ENCODE results near the gene SLC23A1.
"Not testable (repeated sequence)": the region's sequence is repeated elsewhere in the genome, so short reads cannot be mapped to it uniquely, and the experiment has no call there.

Gene SLC23A1

DNA sequence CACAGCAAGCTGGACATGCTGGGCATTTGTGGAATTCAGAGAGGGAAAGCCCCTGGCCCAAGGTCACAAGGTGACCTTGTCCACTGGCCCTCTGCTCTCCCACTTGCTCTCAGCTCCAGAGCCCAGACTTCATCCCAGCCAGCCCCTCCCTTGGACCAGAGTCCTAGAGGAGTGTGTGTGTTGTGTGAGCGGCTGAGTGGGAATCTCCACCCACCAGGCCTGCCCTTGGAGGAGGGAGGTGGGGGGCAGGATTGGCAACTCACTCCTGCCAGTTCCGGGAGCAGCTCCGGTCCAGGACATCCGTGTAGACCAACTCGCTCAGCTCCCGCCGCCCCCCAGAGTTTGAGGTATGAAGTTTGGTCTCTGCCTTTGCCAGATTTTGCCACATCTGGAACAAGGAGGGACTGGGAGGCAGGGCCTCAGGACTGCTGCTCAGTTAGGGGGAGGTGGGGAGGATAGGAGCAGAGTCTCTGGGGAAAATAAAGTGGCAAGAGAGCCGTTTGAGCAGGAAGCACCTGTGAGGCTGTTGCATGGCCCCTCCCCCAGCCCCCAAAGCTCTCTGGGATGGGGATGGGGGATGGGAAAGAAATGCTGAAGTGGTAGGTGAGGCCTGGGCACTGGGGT lies 5.2 kb upstream of the SLC23A1 start:
- Histone ChIP-seq H3K4me3 (ENCODE audit: low read depth, low read length) (no peak overlapping the region; the same call in 1 of the 2 replicates), H3K9me3 (no peaks in the 10 kb centered on the region), H3K27me3 (peaks cover 12% of the 10 kb centered on the region), H3K4me1 (peaks cover 13% of the 10 kb centered on the region), H3K36me3 (no peaks in the 10 kb centered on the region)
- TF ChIP-seq, protein P1, sequence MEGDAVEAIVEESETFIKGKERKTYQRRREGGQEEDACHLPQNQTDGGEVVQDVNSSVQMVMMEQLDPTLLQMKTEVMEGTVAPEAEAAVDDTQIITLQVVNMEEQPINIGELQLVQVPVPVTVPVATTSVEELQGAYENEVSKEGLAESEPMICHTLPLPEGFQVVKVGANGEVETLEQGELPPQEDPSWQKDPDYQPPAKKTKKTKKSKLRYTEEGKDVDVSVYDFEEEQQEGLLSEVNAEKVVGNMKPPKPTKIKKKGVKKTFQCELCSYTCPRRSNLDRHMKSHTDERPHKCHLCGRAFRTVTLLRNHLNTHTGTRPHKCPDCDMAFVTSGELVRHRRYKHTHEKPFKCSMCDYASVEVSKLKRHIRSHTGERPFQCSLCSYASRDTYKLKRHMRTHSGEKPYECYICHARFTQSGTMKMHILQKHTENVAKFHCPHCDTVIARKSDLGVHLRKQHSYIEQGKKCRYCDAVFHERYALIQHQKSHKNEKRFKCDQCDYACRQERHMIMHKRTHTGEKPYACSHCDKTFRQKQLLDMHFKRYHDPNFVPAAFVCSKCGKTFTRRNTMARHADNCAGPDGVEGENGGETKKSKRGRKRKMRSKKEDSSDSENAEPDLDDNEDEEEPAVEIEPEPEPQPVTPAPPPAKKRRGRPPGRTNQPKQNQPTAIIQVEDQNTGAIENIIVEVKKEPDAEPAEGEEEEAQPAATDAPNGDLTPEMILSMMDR (IDR thresholded peaks at IDR 0.05; ENCODE audit: low read depth, low read length) = no peak
- peak; percentile 42 for DNase-seq

DNA sequence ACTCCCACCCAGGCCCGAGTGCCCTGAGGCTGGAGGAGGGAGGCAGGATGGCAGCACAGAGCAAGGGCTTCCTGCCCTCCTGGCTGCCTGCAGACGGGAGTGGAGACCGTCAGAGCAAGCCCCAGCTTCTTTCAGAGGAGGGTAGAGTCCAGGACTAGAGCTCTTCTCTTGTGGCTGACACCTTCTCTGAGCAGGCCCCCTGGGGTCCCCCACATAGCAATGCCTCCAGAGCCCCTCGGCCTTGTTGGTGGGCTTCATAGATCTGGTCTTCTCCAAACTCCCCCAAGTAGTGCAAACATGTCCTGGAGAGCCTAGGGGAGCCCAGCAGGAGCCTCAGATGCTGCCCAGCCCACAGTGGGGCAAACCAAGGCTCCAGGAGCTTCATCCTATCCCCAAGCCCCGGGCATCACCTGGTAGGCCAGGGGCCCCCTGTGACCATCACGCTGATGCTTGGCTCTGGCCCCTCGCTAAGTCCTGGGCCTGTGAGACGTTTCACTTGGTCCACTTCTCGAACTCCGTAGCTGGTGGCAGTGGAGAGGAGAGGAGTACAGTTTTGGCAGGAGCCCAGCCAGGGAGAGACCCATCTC lies 4.6 kb upstream of the SLC23A1 start:
- no peak for DNase-seq

DNA sequence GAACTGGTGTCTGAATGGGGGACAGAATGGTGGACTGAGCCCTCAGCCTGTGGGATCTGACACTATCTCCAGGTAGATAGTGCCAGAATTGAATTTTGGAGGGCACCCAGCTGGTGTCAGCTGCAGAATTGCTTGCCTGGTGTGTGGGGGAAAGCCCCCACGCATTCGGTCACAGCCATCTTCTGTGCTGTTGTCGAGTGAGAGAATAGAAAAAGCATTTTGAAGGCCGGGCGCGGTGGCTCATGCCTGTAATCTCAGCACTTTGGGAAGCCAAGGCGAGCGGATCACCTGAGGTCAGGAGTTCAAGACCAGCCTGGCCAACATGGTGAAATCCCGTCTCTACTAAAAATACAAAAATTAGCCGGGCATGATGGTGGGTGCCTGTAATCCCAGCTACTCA lies 3.9 kb upstream of the SLC23A1 start:
- DNase-seq; H3K4me3 ChIP-seq (ENCODE audit: low read depth, low read length); H3K36me3 ChIP-seq; H3K27me3 ChIP-seq; H3K9me3 ChIP-seq: not testable (repeated sequence)
- H3K4me1 ChIP-seq = peaks cover 19% of the 10 kb centered on the region

More for the DNA sequence above, 4.6 kb upstream of the SLC23A1 start:
- Histone ChIP-seq H3K4me3 (ENCODE audit: low read depth, low read length) (no peak overlapping the region), H3K9me3 (no peaks in the 10 kb centered on the region), H3K4me1 (peaks cover 16% of the 10 kb centered on the region), H3K36me3 (no peaks in the 10 kb centered on the region), H3K27me3 (peaks cover 6% of the 10 kb centered on the region)
- TF ChIP-seq, protein P1 (IDR thresholded peaks at IDR 0.05; ENCODE audit: low read depth, low read length) = no peak

DNA sequence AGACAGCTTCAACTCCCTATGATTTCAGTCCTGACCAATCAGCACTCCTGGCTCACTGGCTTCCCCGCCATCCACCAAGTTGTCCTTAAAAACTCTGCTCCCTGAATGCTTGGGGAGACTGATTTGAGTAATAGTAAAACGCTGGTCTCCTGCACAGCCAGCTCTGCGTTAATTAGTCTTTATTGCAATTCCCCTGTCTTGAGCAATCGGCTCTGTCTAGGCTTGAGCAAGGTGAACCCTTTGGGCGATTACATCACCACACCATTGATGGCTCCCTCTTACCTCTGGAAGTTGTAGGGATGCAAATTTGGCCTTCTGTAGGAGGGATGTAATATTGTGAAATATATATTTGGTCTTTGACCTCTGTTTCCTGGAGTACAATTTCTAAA lies 2.9 kb upstream of the SLC23A1 start:
- no peaks in the 10 kb centered on the region for H3K9me3 ChIP-seq
- H3K36me3 ChIP-seq = no peaks in the 10 kb centered on the region
- no peak overlapping the region for H3K4me3 ChIP-seq (ENCODE audit: low read depth, low read length)
- DNase-seq = no peak
- H3K4me1 ChIP-seq = peaks cover 19% of the 10 kb centered on the region
- TF ChIP-seq, protein P1 (IDR thresholded peaks at IDR 0.05; ENCODE audit: low read depth, low read length) = no peak
- H3K27me3 ChIP-seq = no peaks in the 10 kb centered on the region

DNA sequence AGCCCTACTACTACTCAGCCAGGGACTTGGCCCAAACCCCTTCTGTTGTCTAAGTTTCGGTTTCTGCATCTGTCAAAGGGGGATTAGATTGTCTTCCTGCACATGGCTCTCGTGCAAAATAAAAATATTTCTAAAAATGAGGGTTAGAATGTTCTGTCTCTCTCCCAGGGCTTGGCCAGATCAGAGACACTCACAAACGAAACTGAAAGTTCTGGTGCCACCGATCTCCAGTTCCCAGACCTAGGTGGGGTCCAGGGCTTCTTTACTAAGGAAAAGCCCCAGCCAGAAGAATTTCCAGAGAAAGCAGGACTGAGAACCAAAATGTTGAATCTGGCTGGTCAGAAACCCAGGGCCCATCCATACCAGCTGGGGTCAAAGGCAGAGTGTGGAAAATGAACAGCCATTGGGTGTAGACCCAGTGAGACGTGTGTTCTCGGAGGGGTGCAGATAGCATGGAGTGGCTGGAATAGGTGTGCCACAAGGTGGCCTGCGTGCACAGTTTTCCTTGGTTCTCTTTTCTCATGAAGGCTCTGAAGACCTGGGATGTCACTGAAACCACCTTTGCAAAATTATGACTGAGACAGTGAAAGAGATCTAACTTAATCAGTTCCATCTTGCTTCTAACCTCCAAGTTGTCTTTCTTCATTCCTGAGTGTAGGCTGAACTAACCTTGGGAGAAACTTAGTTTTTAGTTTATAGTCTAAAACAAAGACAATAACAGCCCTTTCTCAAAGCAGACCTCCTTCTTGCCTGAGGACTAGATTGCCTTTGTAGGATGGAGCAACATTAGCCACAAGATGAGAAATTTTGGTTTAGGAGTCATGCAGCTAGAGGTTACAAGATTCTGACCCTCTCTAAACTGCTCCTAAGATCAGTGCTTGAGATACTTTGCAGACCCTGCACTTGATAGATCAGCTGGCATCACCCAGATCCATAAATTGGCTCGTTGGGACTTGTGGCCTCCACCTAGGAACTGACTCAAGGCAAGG lies 2.3 kb upstream of the SLC23A1 start:
- no peak for DNase-seq
- TF ChIP-seq, protein P1 (IDR thresholded peaks at IDR 0.05; ENCODE audit: low read depth, low read length) = no peak
- Histone ChIP-seq H3K9me3 (no peaks in the 10 kb centered on the region), H3K4me3 (ENCODE audit: low read depth, low read length) (no peak overlapping the region), H3K4me1 (peaks cover 19% of the 10 kb centered on the region), H3K36me3 (no peaks in the 10 kb centered on the region), H3K27me3 (no peaks in the 10 kb centered on the region)

DNA sequence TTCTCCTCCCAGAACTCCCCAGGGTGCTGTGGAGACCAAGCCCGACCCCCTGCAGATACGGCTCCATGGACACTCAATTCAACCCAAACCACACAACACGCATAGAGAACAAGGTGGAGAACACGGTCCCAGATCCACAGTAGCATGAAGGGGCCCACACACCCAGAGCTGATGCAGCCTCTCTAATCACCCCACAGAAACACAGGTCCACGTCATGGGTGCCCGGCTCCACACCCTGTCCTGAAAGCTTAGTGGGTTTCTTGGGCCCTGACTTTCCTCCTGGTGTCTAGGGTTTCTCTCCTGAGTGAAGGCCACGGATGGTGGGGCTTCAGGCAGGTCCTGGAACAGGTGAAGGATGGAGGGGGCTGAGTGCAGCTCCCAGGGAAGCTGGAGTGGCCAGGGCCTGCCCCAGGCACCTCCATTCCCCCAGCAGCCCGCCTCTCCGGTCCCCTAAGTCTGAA lies 1.5 kb upstream of the SLC23A1 start:
- no peaks in the 10 kb centered on the region for H3K27me3 ChIP-seq
- no peaks in the 10 kb centered on the region for H3K9me3 ChIP-seq
- H3K4me3 ChIP-seq (ENCODE audit: low read depth, low read length) = no peak overlapping the region
- TF ChIP-seq, protein P1 (IDR thresholded peaks at IDR 0.05; ENCODE audit: low read depth, low read length) = no peak
- H3K4me1 ChIP-seq = peaks cover 19% of the 10 kb centered on the region
- DNase-seq = no peak
- H3K36me3 ChIP-seq = no peaks in the 10 kb centered on the region
